GM18873 (cell line): ENCODE measurements around the gene PWWP2B.

ENCODE experiments used
- ATAC-seq: cut with Tn5 transposase; IDR thresholded peaks from one replicate; pipeline ENCODE4 v1.9.1; 2021; ENCODE audit warnings: mild to moderate bottlenecking, moderate library complexity, moderate number of reproducible peaks; ENCODE audit not compliant: unreplicated experiment, low FRiP score

The PWWP2B gene

GRCh38 chr10:132465193-132465888 is 68.3 kb downstream of the PWWP2B start:
- ATAC-seq = no peak

- ATAC-seq = no peak
These were observed 69.0 kb downstream of the PWWP2B start for GRCh38 chr10:132465889-132466519.

GRCh38 chr10:132466520-132467463 is 69.8 kb downstream of the PWWP2B start:
- no peak for ATAC-seq
